ENCODE measurements around the gene ZNF267.
"Not testable (repeated sequence)": the region's sequence is repeated elsewhere in the genome, so short reads cannot be mapped to it uniquely, and the experiment has no call there.

DNA sequence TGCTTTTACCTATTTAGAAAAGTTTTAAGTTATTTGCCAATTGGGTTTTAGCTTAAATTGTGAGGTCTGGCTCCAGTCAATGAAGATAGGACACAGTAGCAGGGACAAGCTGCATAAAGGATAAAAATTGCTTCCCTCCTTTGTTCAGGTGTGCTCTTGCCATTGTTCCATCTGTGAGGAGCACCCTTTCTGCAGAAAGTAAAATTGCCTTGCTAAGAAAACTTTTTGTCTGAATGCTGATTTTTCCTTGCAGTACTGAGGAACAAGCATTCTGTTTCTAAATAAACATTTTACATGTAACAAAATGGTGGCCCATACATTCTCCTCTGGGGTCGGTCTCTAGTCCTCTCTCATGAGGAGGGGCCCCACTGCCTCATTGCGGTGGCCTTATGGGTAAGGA lies 25.0 kb upstream of the ZNF267 start:
- TF ChIP-seq, protein P1, sequence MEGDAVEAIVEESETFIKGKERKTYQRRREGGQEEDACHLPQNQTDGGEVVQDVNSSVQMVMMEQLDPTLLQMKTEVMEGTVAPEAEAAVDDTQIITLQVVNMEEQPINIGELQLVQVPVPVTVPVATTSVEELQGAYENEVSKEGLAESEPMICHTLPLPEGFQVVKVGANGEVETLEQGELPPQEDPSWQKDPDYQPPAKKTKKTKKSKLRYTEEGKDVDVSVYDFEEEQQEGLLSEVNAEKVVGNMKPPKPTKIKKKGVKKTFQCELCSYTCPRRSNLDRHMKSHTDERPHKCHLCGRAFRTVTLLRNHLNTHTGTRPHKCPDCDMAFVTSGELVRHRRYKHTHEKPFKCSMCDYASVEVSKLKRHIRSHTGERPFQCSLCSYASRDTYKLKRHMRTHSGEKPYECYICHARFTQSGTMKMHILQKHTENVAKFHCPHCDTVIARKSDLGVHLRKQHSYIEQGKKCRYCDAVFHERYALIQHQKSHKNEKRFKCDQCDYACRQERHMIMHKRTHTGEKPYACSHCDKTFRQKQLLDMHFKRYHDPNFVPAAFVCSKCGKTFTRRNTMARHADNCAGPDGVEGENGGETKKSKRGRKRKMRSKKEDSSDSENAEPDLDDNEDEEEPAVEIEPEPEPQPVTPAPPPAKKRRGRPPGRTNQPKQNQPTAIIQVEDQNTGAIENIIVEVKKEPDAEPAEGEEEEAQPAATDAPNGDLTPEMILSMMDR (IDR thresholded peaks at IDR 0.05) = not testable (repeated sequence)
- not testable (repeated sequence) for TF ChIP-seq POLR2A (IDR thresholded peaks at IDR 0.05)

Data from lower leg skin (tissue), 3 donors.